ENCODE data around the gene ZNF492. TPM values are rescaled to one million over a fixed set of nuclear protein-coding genes. Genes with fewer than 3 reads are reported as not detected.

Gene ZNF492
- total RNA-seq, 1 experiment from 2014 or later = not detected

DNA sequence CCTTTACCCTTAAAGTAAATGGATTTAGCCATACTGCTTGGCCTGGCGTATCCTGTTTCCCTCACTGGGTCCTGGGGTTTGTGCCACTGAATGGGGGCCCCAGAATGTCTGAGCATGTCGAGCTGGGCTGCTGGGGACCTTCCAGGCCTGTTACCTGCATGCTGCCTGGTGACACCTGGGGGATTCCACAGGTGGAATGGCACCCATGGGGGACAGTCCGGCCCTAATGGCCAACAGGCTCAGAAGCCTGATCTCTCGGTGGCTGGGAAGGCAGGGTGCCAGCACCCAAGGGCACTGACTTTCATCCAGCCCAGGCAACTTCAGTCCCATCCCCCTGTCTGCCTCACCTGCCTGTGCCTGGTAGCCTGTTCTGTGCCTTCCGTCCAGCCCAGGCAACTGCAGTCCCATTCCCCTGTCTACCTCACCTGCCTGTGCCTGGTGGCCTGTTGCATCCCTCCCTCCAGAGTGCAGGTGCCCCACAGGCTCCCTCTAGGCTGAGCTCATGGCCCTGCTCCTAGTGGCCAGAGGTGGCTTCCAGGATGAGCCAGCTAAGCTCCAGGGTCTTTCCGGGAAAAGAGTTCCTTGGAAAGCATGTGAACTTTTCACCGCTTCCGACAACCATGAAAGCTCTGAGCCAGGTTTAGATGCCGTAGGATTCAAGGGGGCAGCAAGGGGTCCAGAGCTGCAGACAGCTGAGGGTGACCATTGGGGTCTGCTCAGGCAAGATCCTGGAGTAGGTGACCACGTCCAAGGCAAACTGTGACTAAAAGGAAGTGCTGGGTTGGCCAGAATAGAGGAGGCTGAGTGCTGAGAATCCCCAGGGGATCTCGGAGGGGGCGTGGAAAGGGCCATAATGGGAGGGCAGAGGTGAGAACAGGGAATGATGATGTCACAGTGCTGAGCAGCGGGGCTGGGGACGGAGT is 30.3 kb upstream of the ZNF492 start:
- Mint-ChIP-seq H3K36me3 (ENCODE audit: insufficient read depth, unreplicated experiment) (no peaks in the 10 kb centered on the region), H3K27ac (ENCODE audit: unreplicated experiment) (no peak overlapping the region), H3K9me3 (ENCODE audit: unreplicated experiment) (peaks cover 39% of the 10 kb centered on the region), H3K4me3 (ENCODE audit: unreplicated experiment) (no peak overlapping the region), H3K27me3 (ENCODE audit: insufficient read depth, unreplicated experiment) (no peaks in the 10 kb centered on the region), H3K4me1 (ENCODE audit: low read depth, unreplicated experiment) (no peaks in the 10 kb centered on the region)
- no peak for DNase-seq
- no peaks in the 10 kb centered on the region for H3K4me1 ChIP-seq
- CTCF ChIA-PET = no interaction called here
- intact Hi-C loops (cut with micrococcal nuclease; ENCODE audit: unreplicated experiment) = no loop called here
- no peaks in the 10 kb centered on the region for H3K9me3 ChIP-seq
- no peaks in the 10 kb centered on the region for H3K36me3 ChIP-seq (ENCODE audit: control insufficient read depth, insufficient read depth, low read length)
- POLR2A ChIA-PET = no interaction called here
- no TSS peak for BruUV-seq (replicated peaks)
- no peak overlapping the region for H3K4me3 ChIP-seq (ENCODE audit: low read depth, low read length)
- no peaks in the 10 kb centered on the region for H3K27me3 ChIP-seq (replicated peaks; ENCODE audit: control insufficient read depth, insufficient read depth, low read length)
- TF ChIP-seq, protein P1, sequence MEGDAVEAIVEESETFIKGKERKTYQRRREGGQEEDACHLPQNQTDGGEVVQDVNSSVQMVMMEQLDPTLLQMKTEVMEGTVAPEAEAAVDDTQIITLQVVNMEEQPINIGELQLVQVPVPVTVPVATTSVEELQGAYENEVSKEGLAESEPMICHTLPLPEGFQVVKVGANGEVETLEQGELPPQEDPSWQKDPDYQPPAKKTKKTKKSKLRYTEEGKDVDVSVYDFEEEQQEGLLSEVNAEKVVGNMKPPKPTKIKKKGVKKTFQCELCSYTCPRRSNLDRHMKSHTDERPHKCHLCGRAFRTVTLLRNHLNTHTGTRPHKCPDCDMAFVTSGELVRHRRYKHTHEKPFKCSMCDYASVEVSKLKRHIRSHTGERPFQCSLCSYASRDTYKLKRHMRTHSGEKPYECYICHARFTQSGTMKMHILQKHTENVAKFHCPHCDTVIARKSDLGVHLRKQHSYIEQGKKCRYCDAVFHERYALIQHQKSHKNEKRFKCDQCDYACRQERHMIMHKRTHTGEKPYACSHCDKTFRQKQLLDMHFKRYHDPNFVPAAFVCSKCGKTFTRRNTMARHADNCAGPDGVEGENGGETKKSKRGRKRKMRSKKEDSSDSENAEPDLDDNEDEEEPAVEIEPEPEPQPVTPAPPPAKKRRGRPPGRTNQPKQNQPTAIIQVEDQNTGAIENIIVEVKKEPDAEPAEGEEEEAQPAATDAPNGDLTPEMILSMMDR (IDR thresholded peaks at IDR 0.05; ENCODE audit: insufficient read depth in 1 of 2, low read depth in 1 of 2, low read length in 1 of 2, severe bottlenecking in 1 of 2, unreplicated experiment in 1 of 2) = no peak

DNA sequence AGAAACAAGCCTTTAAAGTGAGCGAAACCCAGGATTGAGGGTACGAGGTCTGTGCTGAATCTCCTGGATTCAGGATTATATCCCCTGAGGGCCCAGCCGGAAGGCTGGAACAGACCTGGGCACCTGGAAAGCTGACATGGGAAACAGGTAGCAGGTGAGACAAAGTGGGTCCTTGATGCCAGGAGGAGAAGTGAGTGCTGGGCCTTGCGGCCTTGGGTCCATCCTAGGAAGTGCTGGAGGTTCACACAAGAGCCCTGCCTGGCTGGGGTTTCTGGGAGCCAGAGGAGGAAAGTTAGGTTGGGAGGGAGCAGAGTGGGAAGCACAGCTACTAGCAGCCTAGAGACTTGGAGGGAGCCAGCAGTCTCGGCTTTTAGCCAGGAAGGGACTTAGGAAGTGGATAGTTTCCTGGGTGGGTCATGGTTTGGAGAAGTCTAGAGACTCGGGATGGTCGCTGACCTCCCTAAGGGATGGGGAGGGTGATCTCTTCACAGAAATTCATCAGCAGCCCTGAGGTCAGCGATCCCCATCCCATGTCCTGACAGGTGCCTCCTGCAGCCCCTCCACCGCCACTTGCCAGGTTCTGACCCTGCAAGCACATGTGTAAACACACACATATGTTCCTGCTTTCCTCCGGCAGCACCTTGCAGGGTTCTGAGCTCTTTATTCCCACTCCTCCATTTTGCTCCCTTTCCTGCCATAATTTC is 29.4 kb upstream of the ZNF492 start:
- Mint-ChIP-seq H3K27ac (ENCODE audit: unreplicated experiment) (no peak overlapping the region), H3K4me1 (ENCODE audit: low read depth, unreplicated experiment) (no peaks in the 10 kb centered on the region), H3K27me3 (ENCODE audit: insufficient read depth, unreplicated experiment) (no peaks in the 10 kb centered on the region), H3K36me3 (ENCODE audit: insufficient read depth, unreplicated experiment) (no peaks in the 10 kb centered on the region), H3K4me3 (ENCODE audit: unreplicated experiment) (no peak overlapping the region), H3K9me3 (ENCODE audit: unreplicated experiment) (peaks cover 29% of the 10 kb centered on the region)
- Histone ChIP-seq H3K36me3 (ENCODE audit: control insufficient read depth, insufficient read depth, low read length) (no peaks in the 10 kb centered on the region), H3K4me1 (no peaks in the 10 kb centered on the region), H3K4me3 (ENCODE audit: low read depth, low read length) (no peak overlapping the region), H3K9me3 (no peaks in the 10 kb centered on the region), H3K27me3 (replicated peaks; ENCODE audit: control insufficient read depth, insufficient read depth, low read length) (no peaks in the 10 kb centered on the region)
- TF ChIP-seq, protein P1 (IDR thresholded peaks at IDR 0.05; ENCODE audit: insufficient read depth in 1 of 2, low read depth in 1 of 2, low read length in 1 of 2, severe bottlenecking in 1 of 2, unreplicated experiment in 1 of 2) = no peak
- no peak for DNase-seq
- ChIA-PET CTCF (no interaction called here), POLR2A (no interaction called here)
- intact Hi-C loops (cut with micrococcal nuclease; ENCODE audit: unreplicated experiment) = no loop called here
- BruUV-seq (replicated peaks) = no TSS peak

DNA sequence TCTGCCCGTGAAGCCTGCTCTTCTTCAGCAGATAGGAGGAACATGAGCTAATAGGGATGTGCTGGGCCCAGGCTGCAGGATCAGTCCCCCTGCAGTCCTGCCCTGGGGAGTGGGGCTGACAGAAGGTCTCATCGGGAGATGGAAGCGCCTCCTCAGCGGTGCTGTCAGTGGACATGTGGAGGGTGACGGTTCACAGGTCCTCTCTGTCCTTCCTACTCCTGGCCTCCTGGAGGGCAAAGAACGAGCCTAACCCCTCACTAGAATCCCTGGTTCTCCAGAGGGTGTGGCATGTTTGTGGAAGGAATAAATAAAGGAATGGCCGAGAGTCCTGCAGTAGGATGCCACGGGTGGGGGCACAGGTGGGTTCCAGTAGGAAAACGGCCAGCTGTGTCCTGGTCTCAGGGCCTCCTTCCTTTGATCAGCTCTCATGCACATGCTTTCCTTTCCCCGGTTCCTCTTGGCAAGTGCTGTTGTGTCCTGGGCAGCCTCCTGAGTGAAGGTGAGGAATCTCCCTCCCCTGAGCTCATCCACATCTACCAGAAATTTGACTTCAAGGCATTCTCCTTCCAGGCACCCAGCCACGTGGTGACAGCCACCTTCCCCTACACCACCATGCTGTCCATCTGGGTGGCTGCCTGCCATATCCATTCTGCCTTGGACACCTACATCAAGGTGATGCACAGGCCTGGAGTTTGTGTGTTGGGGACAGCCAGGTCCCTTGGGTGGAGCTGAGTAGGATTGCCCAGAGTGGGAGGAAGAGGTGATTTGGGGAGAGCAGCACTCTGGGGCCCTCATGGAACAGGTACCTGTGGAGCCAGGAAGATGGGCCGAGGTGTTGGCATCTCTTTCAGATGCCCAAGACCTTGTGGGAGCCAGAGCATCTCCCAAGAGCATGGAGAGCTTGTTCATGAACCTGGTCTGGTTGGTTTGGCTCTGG is 28.6 kb upstream of the ZNF492 start:
- Mint-ChIP-seq H3K9me3 (ENCODE audit: unreplicated experiment) (peaks cover 28% of the 10 kb centered on the region), H3K27ac (ENCODE audit: unreplicated experiment) (no peak overlapping the region), H3K36me3 (ENCODE audit: insufficient read depth, unreplicated experiment) (no peaks in the 10 kb centered on the region), H3K27me3 (ENCODE audit: insufficient read depth, unreplicated experiment) (no peaks in the 10 kb centered on the region), H3K4me1 (ENCODE audit: low read depth, unreplicated experiment) (no peaks in the 10 kb centered on the region), H3K4me3 (ENCODE audit: unreplicated experiment) (no peak overlapping the region)
- H3K4me3 ChIP-seq (ENCODE audit: low read depth, low read length) = no peak overlapping the region
- no peaks in the 10 kb centered on the region for H3K4me1 ChIP-seq
- H3K36me3 ChIP-seq (ENCODE audit: control insufficient read depth, insufficient read depth, low read length) = no peaks in the 10 kb centered on the region
- intact Hi-C loops (cut with micrococcal nuclease; ENCODE audit: unreplicated experiment) = no loop called here
- ChIA-PET CTCF (no interaction called here), POLR2A (no interaction called here)
- H3K9me3 ChIP-seq = no peaks in the 10 kb centered on the region
- DNase-seq = no peak
- no TSS peak for BruUV-seq (replicated peaks)
- H3K27me3 ChIP-seq (replicated peaks; ENCODE audit: control insufficient read depth, insufficient read depth, low read length) = no peaks in the 10 kb centered on the region
- TF ChIP-seq, protein P1 (IDR thresholded peaks at IDR 0.05; ENCODE audit: insufficient read depth in 1 of 2, low read depth in 1 of 2, low read length in 1 of 2, severe bottlenecking in 1 of 2, unreplicated experiment in 1 of 2) = no peak
